HL-60/S4 (cell line): Measurements from ENCODE around the gene ZMYND8.

Source experiments
- in situ Hi-C: fragments of 300-500 bp; cut with MboI; formaldehyde crosslinking; loops from 2 replicates; pipeline ENCODE4 v1.14.3; 2022; ENCODE audit warnings: low sequenced_read_pairs

Gene ZMYND8

GRCh38 chr20:47335251-47336128 is 21.0 kb downstream of the ZMYND8 start:
- in situ Hi-C loops: no loop called here

GRCh38 chr20:47334022-47334551 is 22.4 kb downstream of the ZMYND8 start:
- in situ Hi-C loops: no loop called here

GRCh38 chr20:47332381-47333206 is 23.9 kb downstream of the ZMYND8 start:
- in situ Hi-C loops: no loop called here

GRCh38 chr20:47330933-47331708 is 25.4 kb downstream of the ZMYND8 start:
- in situ Hi-C loops: no loop called here

GRCh38 chr20:47330071-47330470 is 26.4 kb downstream of the ZMYND8 start:
- in situ Hi-C loops: no loop called here

- in situ Hi-C loops: no loop called here
Observed at GRCh38 chr20:47328129-47328528, 28.4 kb downstream of the ZMYND8 start.

- in situ Hi-C loops: no loop called here
Observed at GRCh38 chr20:47327711-47328110, 28.8 kb downstream of the ZMYND8 start.

- in situ Hi-C loops: no loop called here
Observed at GRCh38 chr20:47326658-47327268, 29.7 kb downstream of the ZMYND8 start.

- in situ Hi-C loops: no loop called here
Observed at GRCh38 chr20:47325242-47325641, 31.3 kb downstream of the ZMYND8 start.

GRCh38 chr20:47320990-47321805 is 35.3 kb downstream of the ZMYND8 start:
- in situ Hi-C loops: no loop called here

GRCh38 chr20:47319517-47320252 is 36.8 kb downstream of the ZMYND8 start:
- in situ Hi-C loops: no loop called here

GRCh38 chr20:47318586-47319516 is 37.6 kb downstream of the ZMYND8 start:
- in situ Hi-C loops: no loop called here

GRCh38 chr20:47318027-47318585 is 38.4 kb downstream of the ZMYND8 start:
- in situ Hi-C loops: no loop called here

- in situ Hi-C loops: no loop called here
Observed at GRCh38 chr20:47317127-47317895, 39.2 kb downstream of the ZMYND8 start.

GRCh38 chr20:47316776-47317126 is 39.7 kb downstream of the ZMYND8 start:
- in situ Hi-C loops: no loop called here

GRCh38 chr20:47315339-47316056 is 41.0 kb downstream of the ZMYND8 start:
- in situ Hi-C loops: no loop called here
